Measurements from ENCODE around the gene YY1.
"Not testable (repeated sequence)": the region's sequence is repeated elsewhere in the genome, so short reads cannot be mapped to it uniquely, and the experiment has no call there.

Gene YY1

GRCh38 chr14:100281286-100282082 is 42.5 kb downstream of the YY1 start:
- H4K20me1 ChIP-seq (ENCODE audit: insufficient read depth, low read length, poor library complexity, severe bottlenecking): peaks cover 66% of the 10 kb centered on the region
- H2AFZ ChIP-seq (ENCODE audit: low read length): no peak overlapping the region
- peaks cover 64% of the 10 kb centered on the region for H3K79me2 ChIP-seq (ENCODE audit: insufficient read depth, low read length)
- H3K27me3 ChIP-seq (ENCODE audit: insufficient read depth, low read length, poor library complexity, severe bottlenecking): no peaks in the 10 kb centered on the region
- H3K36me3 ChIP-seq (ENCODE audit: insufficient read depth, low read length): peaks cover 60% of the 10 kb centered on the region
- H3K4me1 ChIP-seq (ENCODE audit: insufficient read depth, low read length, poor library complexity, severe bottlenecking): peaks cover 13% of the 10 kb centered on the region
- H3K4me2 ChIP-seq (ENCODE audit: low read depth, low read length, poor library complexity, severe bottlenecking): no peak overlapping the region
- H3K9me2 ChIP-seq (replicated peaks; ENCODE audit: low read depth, low read length): no peaks in the 10 kb centered on the region
- H3K9ac ChIP-seq (ENCODE audit: low read depth, low read length, poor library complexity, severe bottlenecking): no peak overlapping the region
- peaks cover 3% of the 10 kb centered on the region; the same call in 1 of the 2 replicates for H3F3A ChIP-seq (ENCODE audit: low read depth)
- no peak overlapping the region for H3K4me3 ChIP-seq (ENCODE audit: low read length, poor library complexity, severe bottlenecking)
- TF ChIP-seq CTCF (conservative IDR thresholded peaks at IDR 0.05; ENCODE audit: low read length): no peak
- no peak for TF ChIP-seq EZH2phosphoT487 (IDR thresholded peaks at IDR 0.05; ENCODE audit: borderline replicate concordance)
- H3K9me3 ChIP-seq (ENCODE audit: insufficient read depth, low read depth, low read length): no peaks in the 10 kb centered on the region

- no peaks in the 10 kb centered on the region for H3K27me3 ChIP-seq (ENCODE audit: insufficient read depth, low read length, poor library complexity, severe bottlenecking)
- TF ChIP-seq EZH2phosphoT487 (IDR thresholded peaks at IDR 0.05; ENCODE audit: borderline replicate concordance): no peak
- peaks cover 13% of the 10 kb centered on the region for H3K4me1 ChIP-seq (ENCODE audit: insufficient read depth, low read length, poor library complexity, severe bottlenecking)
- H3K9me3 ChIP-seq (ENCODE audit: insufficient read depth, low read depth, low read length): no peaks in the 10 kb centered on the region
- no peak overlapping the region for H3K4me3 ChIP-seq (ENCODE audit: low read length, poor library complexity, severe bottlenecking)
- peaks cover 60% of the 10 kb centered on the region for H4K20me1 ChIP-seq (ENCODE audit: insufficient read depth, low read length, poor library complexity, severe bottlenecking)
- no peaks in the 10 kb centered on the region for H3K9me2 ChIP-seq (replicated peaks; ENCODE audit: low read depth, low read length)
- peaks cover 58% of the 10 kb centered on the region for H3K79me2 ChIP-seq (ENCODE audit: insufficient read depth, low read length)
- no peak overlapping the region for H2AFZ ChIP-seq (ENCODE audit: low read length)
- H3K9ac ChIP-seq (ENCODE audit: low read depth, low read length, poor library complexity, severe bottlenecking): no peak overlapping the region
- no peak overlapping the region for H3K4me2 ChIP-seq (ENCODE audit: low read depth, low read length, poor library complexity, severe bottlenecking)
- H3K36me3 ChIP-seq (ENCODE audit: insufficient read depth, low read length): peaks cover 55% of the 10 kb centered on the region
- peaks cover 3% of the 10 kb centered on the region; the same call in 1 of the 2 replicates for H3F3A ChIP-seq (ENCODE audit: low read depth)
Observed at GRCh38 chr14:100282083-100282350, 43.1 kb downstream of the YY1 start.

- Histone ChIP-seq H3K36me3 (ENCODE audit: insufficient read depth, low read length) (peaks cover 47% of the 10 kb centered on the region), H3F3A (ENCODE audit: low read depth) (0 out of 2 replicates have a peak, but pooled peaks cover under 1% of the 10 kb centered on the region), H2AFZ (ENCODE audit: low read length) (no peak overlapping the region), H3K79me2 (ENCODE audit: insufficient read depth, low read length) (peaks cover 50% of the 10 kb centered on the region), H3K4me2 (ENCODE audit: low read depth, low read length, poor library complexity, severe bottlenecking) (no peak overlapping the region), H4K20me1 (ENCODE audit: insufficient read depth, low read length, poor library complexity, severe bottlenecking) (peaks cover 52% of the 10 kb centered on the region), H3K9me3 (ENCODE audit: insufficient read depth, low read depth, low read length) (no peaks in the 10 kb centered on the region), H3K9ac (ENCODE audit: low read depth, low read length, poor library complexity, severe bottlenecking) (no peak overlapping the region), H3K4me3 (ENCODE audit: low read length, poor library complexity, severe bottlenecking) (no peak overlapping the region), H3K27me3 (ENCODE audit: insufficient read depth, low read length, poor library complexity, severe bottlenecking) (no peaks in the 10 kb centered on the region), H3K4me1 (ENCODE audit: insufficient read depth, low read length, poor library complexity, severe bottlenecking) (peaks cover 13% of the 10 kb centered on the region), H3K9me2 (replicated peaks; ENCODE audit: low read depth, low read length) (no peaks in the 10 kb centered on the region)
- no peak for TF ChIP-seq CTCF (conservative IDR thresholded peaks at IDR 0.05; ENCODE audit: low read length)
- TF ChIP-seq EZH2phosphoT487 (IDR thresholded peaks at IDR 0.05; ENCODE audit: borderline replicate concordance): no peak
Observed at GRCh38 chr14:100282766-100283419, 43.9 kb downstream of the YY1 start.

GRCh38 chr14:100283436-100283835 is 44.5 kb downstream of the YY1 start:
- peaks cover 44% of the 10 kb centered on the region for H3K79me2 ChIP-seq (ENCODE audit: insufficient read depth, low read length)
- H3F3A ChIP-seq (ENCODE audit: low read depth); H3K9me2 ChIP-seq (replicated peaks; ENCODE audit: low read depth, low read length); H3K4me2 ChIP-seq (ENCODE audit: low read depth, low read length, poor library complexity, severe bottlenecking); H3K4me1 ChIP-seq (ENCODE audit: insufficient read depth, low read length, poor library complexity, severe bottlenecking); H3K9me3 ChIP-seq (ENCODE audit: insufficient read depth, low read depth, low read length); H3K27me3 ChIP-seq (ENCODE audit: insufficient read depth, low read length, poor library complexity, severe bottlenecking); H2AFZ ChIP-seq (ENCODE audit: low read length); H3K9ac ChIP-seq (ENCODE audit: low read depth, low read length, poor library complexity, severe bottlenecking); H3K4me3 ChIP-seq (ENCODE audit: low read length, poor library complexity, severe bottlenecking): not testable (repeated sequence)
- peaks cover 41% of the 10 kb centered on the region for H3K36me3 ChIP-seq (ENCODE audit: insufficient read depth, low read length)
- H4K20me1 ChIP-seq (ENCODE audit: insufficient read depth, low read length, poor library complexity, severe bottlenecking): peaks cover 46% of the 10 kb centered on the region

Data from Loucy (cell line).